Stimulated activated CD8-positive, alpha-beta memory T cell treated with anti-CD3 and anti-CD28 coated beads, Interleukin-15, amount 100 ng/mL, for 1 hour (primary cell): ENCODE results near the gene DENND6B.
A peak's percentile ranks its signal among the peaks of the same experiment; 100 is the strongest.
"Not testable (repeated sequence)": the region's sequence is repeated elsewhere in the genome, so short reads cannot be mapped to it uniquely, and the experiment has no call there.

Experiments
- DNase-seq: peaks from one replicate; pipeline ENCODE4 v3.0.0-alpha.2; 2020; ENCODE audit warnings: low read depth

DENND6B gene

DNA sequence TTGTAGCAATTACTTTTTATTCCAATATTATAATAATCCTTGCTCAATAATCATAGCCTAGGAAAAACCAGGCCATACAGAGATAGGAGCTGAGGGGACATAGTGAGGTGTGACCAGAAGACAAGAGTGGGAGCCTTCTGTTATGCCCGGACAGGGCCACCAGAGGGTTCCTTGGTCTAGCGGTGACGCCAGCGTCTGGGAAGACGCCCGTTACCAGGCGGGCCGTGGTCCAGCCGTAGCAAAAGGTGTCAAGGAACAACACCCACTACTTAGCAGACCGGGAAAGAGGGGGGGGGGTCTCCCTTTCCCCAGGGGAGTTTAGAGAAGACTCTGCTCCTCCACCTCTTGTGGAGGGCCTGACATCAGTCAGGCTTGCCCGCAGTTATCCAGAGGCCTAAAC lies 53.5 kb downstream of the DENND6B start:
- not testable (repeated sequence) for DNase-seq

DNA sequence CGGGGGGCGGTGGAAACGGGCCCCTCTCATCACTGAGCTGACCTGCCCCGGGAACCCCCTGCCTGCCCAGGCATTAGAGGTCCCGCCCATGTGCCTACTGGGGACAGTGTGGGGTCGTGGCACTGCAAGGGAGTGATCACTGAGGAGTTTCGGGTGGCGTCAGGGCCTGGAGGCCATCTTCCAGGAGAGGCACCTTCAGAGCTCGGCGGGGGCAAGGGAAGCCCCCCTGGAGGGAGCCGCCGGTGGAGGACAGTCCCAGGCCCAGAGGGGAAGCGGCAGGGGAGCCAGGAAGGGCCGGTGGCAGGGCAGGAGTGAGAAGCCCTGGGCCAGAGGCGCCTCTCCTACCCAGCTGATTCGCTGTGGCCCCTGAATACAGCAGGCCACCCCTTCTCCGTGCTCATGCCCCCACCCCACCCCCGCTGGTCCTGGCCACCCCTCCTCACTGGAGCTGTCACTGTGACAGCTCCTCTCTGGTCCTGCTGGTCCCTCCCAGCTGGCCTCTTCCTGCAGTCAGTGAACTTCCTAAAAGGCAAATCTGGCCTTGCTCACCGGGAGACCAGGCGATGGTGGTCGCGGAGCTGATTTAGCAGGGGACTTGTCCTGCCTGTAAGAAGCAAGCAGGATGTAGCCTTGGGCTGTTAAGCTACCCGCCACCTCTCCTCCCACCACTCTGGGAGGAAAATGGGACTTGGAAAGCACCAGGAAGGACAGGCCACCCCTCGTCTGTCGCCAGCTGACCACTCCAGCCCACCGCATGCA lies 54.6 kb downstream of the DENND6B start:
- DNase-seq = no peak

DNA sequence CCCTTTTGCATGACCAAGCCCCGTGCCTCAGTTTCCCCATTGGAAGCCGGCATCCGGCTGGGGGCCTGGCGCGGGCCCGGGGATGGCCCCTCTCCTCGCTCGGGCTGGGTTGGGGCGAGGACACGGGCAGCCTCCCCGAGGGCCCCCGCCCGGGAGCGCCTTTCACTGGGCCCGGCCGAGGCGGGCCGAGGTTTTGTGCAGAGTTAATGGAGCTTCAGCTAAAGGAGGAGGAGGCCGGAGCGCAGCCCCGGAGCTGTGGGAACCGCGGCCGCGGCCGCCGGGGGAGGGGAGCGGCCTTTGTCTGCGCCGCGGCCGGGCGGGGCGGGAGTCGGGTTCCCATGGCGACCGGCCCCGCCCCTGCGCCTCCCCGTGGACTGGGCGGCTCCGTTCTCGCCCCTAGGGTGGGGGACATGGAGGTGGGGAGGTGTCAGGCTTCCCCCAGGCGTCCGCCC lies 55.3 kb downstream of the DENND6B start:
- no peak for DNase-seq

DNA sequence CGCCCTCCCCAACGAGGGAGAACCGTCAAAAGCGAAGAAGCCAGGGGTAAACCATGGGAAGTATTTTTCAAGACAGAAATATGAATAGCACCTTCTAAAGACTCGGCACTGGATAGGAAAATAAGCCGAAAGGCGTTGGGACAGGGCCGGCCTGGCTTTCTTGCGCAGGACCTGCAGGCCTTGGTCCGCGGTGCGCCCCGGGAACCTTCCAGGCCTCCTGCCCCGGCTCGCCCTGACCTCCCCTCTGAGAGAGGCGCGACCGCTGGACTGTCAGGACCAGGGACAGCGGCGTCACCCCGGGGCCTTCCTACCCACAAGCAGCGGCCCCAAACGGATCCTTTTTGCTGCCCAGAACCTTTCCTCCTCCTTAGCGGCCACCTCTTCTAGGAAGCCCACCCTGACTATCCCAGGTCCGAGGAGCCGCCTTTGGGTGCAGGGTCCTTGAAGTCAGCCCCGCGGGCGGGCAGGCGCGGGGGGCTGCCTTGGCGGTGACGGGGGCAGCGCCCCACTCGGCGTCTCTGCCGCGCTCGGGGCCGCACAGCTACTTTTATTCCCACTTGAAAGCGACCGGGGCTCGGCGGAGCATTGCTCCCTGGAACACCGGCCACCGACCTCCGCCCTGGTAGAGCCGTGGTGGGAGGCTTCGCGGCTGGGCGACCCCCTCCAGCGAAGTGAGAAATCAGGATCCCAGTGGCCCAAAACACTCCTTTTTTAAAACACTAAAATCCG lies 56.0 kb downstream of the DENND6B start:
- peak; percentile 46 for DNase-seq

DNA sequence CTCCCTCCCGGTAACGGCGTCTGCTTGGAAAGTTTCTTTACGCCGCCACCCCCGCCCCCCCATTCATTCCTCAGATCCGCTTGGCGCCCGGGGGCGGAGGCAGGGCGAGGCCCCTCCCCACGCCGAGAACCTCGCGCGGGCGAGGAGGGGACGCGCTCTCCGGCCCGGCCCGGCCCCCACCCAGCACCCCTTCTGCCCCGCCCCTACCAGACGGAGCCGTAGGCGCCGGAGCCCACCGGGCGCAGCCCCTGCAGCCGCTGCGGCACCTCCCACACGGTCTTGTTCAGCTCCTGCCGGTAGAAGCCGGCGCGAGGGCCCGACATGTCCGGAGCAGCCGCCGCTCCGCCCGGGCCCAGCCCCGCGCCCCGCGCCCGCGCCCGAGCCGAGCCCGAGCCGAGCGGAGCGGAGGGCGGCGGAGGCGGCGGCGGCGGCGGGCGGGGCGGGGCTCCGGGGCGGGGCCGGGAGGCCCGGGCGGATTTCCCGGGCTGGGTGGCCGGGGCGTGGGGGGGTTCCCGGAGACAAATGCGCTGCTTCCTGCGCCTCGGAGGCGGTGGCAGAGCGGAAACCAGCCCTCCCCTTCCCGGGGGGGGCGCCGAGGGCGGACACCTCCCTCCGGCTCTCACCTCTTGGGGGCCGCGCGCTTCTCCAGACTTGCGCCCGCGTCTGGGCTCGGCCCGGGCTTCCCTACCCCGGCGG lies 56.7 kb downstream of the DENND6B start, which contains the start of gene MAPK11:
Gene MAPK11 (minus strand): TSS at position 411 of the 696 bp plus-strand sequence. CDS start 88 bp downstream, at position 323.
- peak; percentile 43 for DNase-seq

DNA sequence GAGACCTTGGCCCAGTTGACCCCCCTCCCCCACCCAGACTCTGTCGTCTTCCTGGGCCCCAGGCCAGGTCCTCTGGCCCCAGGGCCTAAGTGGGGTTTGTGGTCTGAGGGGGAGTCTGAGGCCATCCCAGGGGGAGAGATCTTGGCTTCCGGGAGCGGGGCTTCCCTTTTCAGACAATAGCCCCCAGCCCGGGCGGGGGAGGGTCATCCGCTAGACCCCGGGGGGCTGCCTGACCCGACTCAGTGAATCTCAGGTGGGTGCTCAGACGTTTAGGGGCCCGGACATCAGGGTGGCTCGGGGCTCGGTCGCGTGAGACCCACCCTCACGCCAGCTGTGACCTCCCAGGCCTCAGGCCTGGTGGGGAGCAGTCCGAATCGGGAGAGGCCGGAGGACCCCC lies 57.2 kb downstream of the DENND6B start:
- DNase-seq = no peak

DNA sequence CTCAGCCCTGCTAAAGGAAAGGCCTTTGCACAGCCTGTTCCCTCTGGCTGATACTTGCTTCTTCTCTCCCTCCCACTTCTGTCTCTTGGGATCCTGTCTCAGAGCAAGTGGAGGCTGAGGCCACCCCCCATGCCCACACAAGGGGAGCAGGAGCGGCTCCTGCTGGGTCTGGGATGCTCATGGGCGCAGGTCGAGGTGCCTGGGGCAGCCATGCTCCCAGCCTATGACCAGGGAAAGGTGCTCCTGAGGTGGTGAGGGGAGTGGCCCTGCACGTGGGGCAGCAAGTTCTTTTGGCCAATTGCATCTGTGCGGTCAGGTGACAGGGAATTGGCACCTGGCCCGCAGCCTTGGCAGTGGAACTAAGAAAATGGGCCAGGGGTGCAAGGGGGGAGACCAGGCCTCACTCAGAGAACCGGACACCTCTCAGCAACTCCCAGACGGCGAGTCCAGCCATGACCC lies 58.1 kb downstream of the DENND6B start:
- no peak for DNase-seq

DNA sequence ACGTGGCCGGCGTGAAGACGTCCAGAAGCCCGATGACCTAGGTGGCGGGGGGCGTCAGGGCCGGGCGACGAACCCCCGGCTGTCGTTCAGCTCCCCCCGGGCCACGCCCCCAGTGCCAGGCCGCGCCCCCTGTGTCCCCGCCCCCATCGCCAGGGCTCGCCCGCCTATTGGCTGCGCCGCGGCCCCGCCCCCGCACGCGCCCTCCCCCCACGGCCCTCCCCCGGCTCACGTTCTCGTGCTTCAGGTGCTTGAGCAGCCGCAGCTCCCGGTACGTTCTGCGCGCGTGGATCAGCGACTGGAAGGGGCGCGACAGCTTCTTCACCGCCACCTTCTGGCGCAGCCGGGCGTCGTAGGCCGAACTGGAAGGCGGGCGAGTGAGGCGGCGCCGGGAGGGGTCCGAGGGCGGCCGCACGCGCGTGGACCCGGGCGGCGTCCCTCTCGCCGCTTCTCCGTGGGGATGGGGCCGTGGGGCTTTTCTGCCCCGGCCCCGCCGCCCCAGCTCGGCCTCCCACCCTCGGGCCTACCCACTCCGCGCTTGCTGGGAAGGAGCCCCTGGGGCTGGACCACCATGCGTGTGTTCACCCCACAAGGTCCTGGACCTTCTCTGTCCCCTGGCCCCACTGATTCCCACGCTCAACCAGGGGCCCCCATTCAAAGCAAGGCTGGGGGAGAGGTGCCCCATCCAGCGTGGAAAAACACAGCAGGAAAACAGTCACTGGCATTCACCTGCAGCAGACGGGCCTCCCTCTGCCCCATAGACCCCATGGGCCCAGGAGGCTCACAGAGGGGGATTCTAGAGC lies 59.0 kb downstream of the DENND6B start:
- no peak for DNase-seq

DNA sequence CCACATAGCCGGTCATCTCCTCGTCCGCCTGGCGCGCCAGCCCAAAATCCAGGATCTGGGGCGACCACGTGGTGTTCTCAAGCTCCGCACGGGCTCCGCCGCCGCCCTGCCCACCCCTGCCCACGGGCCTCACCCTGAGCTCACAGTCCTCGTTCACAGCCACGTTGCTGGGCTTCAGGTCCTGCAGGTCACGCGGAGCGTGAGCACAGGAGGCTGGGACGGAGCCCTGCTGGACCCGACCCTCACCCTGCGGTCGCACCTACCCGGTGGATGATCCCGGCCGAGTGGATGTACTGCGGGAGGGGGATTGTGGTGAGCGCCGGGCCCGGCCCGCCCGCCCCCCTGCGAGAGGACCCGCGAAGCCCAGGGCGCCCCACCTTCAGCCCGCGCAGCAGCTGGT lies 59.8 kb downstream of the DENND6B start:
- DNase-seq = no peak

DNA sequence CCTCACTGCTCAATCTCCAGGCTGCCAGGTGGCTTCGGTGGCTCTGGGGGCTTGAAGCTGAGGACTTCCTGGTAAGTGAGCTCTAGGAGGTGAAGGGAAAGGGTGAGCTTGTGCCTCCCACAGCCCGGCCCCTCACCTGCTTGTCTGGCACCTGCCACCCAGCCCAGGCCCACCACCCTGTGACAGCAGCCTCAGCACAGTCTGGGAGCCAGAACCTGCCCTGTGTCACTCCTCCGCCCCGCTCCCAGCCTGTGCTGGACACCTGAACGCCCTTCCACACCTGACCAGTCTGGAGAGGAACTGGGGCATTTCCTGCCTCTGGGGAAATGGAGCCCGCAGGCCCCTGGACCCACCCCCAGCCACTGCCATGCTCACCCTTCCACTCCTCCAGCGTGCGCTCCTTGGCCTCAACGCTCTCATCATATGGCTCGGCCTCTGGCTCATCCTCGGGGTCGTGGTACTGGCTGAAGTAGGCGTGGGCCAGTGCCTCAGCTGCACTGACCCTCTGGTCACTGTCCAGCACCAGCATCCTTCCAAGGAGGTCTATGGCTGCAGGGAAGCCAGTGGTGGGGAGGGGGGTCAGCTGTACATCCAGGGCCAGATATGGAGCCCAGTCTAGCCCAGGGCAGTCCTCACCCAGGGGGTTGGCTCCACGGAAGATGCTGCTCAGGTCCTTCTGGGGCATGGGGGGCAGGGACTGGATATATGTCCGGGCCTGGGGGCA lies 61.7 kb downstream of the DENND6B start:
- DNase-seq = no peak

DNA sequence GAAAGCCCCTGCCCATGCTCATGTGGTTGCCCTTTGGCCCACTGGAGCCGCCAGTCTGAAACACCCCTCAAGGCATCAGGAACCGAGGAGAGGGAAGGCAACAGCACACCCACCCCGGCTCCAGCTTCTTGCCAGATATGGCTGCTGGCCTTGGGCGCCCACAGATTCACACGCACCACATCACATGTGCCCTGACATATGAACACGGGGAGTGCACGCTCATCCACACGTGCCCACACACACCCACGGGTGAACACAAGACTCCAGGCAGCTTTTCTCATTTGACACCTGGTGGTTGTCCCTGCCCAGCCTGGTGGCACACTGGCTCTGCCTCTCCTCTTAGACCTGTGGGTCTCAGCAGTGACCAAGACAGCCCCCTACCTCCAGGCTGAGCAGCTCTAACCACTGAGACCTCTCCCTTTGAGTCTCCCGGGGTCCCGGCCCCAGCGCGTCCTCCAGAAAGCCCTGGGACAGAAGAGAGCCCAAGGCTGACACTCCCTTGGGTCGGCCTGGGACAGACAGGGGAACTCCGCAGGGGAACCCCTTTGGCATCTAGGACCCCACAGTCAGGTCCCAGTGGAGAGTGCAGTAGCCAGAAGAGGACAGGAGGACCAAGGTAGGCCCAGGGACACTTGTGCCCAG lies 62.6 kb downstream of the DENND6B start:
- DNase-seq = no peak

DNA sequence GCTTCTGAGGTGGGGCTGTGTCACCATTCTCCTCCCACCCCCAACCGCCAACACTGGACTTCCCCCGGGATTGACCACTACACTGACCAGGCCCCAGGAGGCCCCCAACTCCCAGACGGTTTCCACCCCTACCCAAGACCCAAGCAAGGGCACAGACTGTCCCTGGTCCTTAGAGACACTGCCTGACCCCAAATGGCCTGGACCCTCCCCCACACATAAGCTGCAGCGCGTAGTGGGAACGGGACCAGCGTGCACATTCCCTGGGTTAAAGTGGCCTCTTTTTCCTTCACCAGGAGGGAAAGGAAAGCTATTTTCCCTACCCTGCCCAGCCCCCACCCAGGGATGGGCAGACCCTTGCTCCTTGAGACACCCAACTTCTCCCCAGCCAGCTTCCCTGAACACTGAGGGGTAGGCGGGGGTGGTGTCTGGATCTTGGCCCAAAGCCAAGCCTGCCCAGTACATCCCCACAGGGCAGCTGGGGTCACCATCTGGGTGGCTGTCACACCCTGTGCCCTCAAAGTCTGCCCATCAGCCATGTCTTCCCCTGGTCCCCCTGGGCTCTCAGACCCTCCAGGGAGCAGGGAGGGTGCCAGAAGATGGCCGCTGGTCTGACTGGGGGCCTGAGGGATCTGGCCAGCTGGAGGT lies 63.7 kb downstream of the DENND6B start:
- no peak for DNase-seq

DNA sequence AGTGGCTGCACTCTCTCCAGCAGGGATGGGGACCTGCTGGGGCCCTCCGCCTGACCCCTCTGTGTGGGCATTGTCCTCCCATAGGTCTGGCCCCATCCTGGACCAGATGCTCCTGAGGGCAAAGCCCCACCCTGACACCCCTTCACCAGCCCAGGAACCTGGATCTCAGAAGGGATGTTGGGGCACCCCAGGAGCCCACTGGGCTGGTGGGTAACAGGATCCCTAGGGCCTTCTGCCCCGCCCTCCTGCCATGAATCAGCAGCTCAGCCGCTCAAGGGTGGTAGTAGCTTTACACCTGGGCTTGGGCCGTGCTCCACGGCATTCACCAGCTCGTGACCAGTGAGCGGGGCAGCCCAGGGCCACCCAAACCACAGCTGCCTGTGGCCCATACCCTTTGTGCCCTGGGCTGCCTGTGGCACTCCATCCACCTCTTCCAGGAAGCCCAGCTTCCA lies 64.3 kb downstream of the DENND6B start:
- no peak for DNase-seq

DNA sequence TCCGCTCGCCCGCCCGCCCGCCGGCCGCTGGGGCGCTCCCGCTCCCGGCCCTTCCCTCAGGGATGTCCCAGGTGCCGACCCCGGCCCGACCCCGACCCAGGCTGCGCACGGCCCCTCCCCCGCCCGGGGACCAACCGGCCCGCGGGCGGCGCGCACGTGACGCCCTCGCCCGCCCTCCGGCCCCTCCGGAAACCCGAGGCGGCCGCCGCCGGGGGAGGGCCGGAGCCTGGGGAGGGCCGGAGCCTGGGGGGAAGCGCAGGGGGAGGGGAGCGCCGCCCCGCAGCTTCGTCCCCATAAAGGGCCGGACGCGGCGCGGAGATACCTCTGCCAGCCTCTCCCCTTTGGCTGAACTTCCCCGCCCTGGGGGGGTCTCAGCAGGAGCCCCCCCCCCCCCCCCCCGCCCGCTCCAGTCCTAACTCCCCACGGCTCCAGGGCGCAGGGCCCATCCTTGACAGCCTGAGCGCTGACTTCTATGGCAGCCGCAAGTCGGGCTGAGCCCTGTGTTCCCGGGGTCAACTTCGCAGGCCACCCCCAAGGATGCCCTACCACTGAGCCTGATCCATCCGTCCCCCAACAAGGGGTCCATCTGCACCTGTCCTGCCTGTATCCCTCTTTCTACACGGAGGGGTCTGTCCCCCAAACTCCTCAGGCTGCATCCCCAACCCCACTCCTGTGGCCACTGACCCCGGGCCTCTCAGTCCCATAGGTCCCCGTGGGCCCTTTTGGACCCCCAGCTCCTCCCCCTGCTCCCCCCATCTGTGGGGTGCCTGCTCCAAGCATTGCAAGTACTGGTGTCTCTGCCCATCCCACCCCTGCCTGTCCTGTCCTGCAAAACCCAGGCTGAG lies 65.0 kb downstream of the DENND6B start, which contains the start of gene MAPK12:
Gene MAPK12 (minus strand): TSS at position 69 of the 845 bp plus-strand sequence. CDS start 174 bp downstream, outside the sequence.
- DNase-seq = no peak

DNA sequence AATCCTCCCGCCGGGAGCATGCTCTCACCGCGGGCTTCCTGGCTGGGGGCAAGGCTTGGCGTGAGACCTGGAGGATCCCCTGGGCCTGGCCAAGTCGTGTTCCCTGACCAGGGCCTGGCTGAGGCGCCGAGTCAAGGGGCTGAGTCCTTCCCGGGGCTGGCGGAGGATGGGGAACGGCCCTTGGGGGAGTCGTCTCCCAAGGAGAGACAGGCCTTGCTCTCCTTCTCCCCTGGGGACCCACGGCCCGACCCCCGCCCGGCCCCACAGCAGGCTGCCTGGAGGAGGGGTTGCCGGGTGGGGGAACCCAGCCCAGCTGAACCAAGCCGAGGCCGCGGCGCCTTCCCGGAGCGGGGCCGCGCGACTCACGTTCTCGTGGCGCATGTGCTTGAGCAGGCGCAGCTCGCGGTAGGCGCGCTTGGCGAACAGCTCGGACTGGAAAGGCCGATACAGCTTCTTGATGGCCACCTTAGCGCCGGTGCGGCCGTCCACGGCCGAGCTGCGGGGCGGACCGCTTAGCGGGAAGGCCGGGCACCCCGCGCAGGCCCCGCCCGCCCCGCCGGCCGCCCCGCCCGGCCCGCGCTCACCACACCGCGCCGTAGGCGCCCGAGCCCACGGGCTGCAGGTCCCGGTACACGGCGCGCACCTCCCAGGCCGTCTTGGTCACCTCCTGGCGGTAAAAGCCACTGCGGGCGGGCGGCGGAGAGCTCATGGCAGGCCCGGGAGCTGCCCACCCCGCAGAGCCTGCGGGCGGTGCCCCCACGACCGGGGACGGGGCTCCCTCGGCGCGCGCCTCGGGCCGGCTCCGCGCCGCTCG lies 65.8 kb downstream of the DENND6B start:
- no peak for DNase-seq

DNA sequence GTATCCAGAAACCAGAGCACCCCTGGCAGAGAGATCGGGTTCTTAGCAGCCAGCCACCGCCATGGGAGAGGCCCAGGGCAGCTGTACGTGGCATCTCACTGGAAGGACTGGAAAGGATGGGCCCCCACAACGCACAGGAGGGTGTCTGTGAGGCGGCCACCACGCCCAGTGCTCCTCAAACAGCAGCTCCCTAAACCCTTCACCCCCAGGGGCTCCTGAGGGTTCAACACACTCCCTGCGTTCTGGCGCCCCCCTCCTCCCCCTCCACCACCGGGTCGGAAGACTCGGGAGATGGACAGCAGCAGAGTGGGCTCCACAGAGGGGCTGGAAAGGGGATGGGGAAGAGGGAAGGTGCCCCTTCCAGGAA lies 66.4 kb downstream of the DENND6B start:
- DNase-seq = no peak

DNA sequence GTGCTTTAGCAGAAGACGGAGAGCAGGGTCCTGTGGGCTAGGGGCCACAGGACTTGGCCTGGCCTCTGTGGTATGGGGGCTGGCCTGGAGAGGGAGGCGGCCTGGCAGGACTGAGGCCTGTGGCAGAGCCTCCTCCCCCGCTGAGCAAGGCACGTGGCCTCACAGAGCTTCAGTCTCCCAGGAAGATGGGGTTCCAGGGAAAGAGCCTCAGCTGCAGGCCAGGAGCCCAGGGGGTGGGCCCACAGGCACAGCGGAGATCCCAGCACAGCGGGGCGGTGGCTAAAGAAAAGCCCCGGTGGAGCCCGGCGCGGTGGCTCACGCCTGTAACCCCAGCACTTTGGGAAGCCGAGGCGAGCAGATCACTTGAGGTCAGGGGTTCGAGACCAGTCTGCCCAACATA lies 67.5 kb downstream of the DENND6B start:
- DNase-seq = no peak
